Measurements from ENCODE around the gene RALA.

- no peak for TF ChIP-seq CTCF (IDR thresholded peaks at IDR 0.05; ENCODE audit: low read length)
- TF ChIP-seq EZH2 (IDR thresholded peaks at IDR 0.05; ENCODE audit: borderline replicate concordance, low read length), result no peak
These were observed 9.1 kb upstream of the RALA start for GRCh38 chr7:39614299-39614698.
